Peyer's patch (tissue), 4 donors: ENCODE data around the gene ACCS.

Source experiments
- CTCF ChIP-seq, 6 experiments: fragments of 450-650 bp in 4 of 6; fragments of 200-600 bp in 2 of 6; sonication (generic) in 1 of 6; IDR thresholded peaks; one replicate each; pipeline ENCODE4 v1.5.1; 2017 to 2019; ENCODE audit warnings: antibody characterized with exemption in 6 of 6, mild to moderate bottlenecking in 3 of 6, moderate library complexity in 1 of 6
- POLR2A ChIP-seq, 2 donors: fragments of 450-650 bp; IDR thresholded peaks; one replicate each; pipeline ENCODE4 v1.5.1; 2017; ENCODE audit warnings: antibody characterized with exemption in 2 of 2, mild to moderate bottlenecking in 2 of 2, moderate library complexity in 2 of 2

GRCh38 chr11:44127130-44127529 lies 61.1 kb downstream of the ACCS start:
- TF ChIP-seq CTCF (IDR thresholded peaks at IDR 0.05) (no peak), POLR2A (IDR thresholded peaks at IDR 0.05) (no peak)
